ENCODE results near the gene TP53BP2. TPM values are rescaled to one million over a fixed set of nuclear protein-coding genes. Genes with fewer than 3 reads are reported as not detected.
"Not testable (repeated sequence)": the region's sequence is repeated elsewhere in the genome, so short reads cannot be mapped to it uniquely, and the experiment has no call there.

TP53BP2 gene
- total RNA-seq, 6 donors from 2014 or later: 43.0 to 77.5 (median 61.8) TPM

- H3K36me3 ChIP-seq: no peaks in the 10 kb centered on the region
- H3K27me3 ChIP-seq: no peaks in the 10 kb centered on the region
- TF ChIP-seq CTCF (IDR thresholded peaks at IDR 0.05) (no peak), POLR2A (IDR thresholded peaks at IDR 0.05) (no peak), POLR2AphosphoS5 (IDR thresholded peaks at IDR 0.05) (no peak), EP300 (IDR thresholded peaks at IDR 0.05) (no peak)
- peaks cover 0 to 10% (median 7%) of the 10 kb centered on the region in 4 donors for H3K4me1 ChIP-seq
- 73% methylated on average over 5 of the region's 5 CpGs for WGBS, 2 donors
- no peak overlapping the region for H3K4me3 ChIP-seq
- DNase-seq (no peak), ATAC-seq (ENCODE audit: low FRiP score in 2 of 2) (peak; percentile 24 to 30)
- H3K27ac ChIP-seq: no peak overlapping the region
- H3K9me3 ChIP-seq: no peaks in the 10 kb centered on the region
These were observed 26.7 kb upstream of the TP53BP2 start for GRCh38 chr1:223872308-223872901.

- peak in 1 of 2 donors; percentile 83 for DNase-seq
- Histone ChIP-seq H3K4me3 (peak overlapping the region in 3 of 4 donors; percentile 5 to 16 (median 11)), H3K36me3 (no peaks in the 10 kb centered on the region), H3K4me1 (peaks cover 0 to 10% (median 7%) of the 10 kb centered on the region in 4 donors), H3K27me3 (no peaks in the 10 kb centered on the region), H3K27ac (peak overlapping the region in 3 of 4 donors; percentile 22 to 69 (median 66)), H3K9me3 (no peaks in the 10 kb centered on the region)
- peak; percentile 72 to 88 for ATAC-seq (ENCODE audit: low FRiP score in 2 of 2)
- WGBS, 2 donors: 44 to 51% methylated on average over 9 to 14 of the region's 14 CpGs
- TF ChIP-seq POLR2A (IDR thresholded peaks at IDR 0.05) (peak in 1 of 4 donors; percentile 13), EP300 (IDR thresholded peaks at IDR 0.05) (no peak)
These were observed 25.1 kb upstream of the TP53BP2 start for GRCh38 chr1:223870617-223871574.

- ATAC-seq (ENCODE audit: low FRiP score in 2 of 2) (peak in 1 of 2 donors; percentile 46), DNase-seq (peak in 1 of 2 donors; percentile 60)
- not testable (repeated sequence) for H3K4me1 ChIP-seq, H3K4me3 ChIP-seq, H3K27ac ChIP-seq, H3K9me3 ChIP-seq, H3K27me3 ChIP-seq, H3K36me3 ChIP-seq
- WGBS, 2 donors: 94 to 98% methylated on average over 11 to 19 of the region's 19 CpGs
These were observed 19.0 kb upstream of the TP53BP2 start for GRCh38 chr1:223864599-223865368.

- no peak overlapping the region for H3K4me3 ChIP-seq
- H3K36me3 ChIP-seq: no peaks in the 10 kb centered on the region
- no peak overlapping the region for H3K27ac ChIP-seq
- ATAC-seq (ENCODE audit: low FRiP score in 2 of 2): no peak
- WGBS, 2 donors: 96% methylated on average over 8 to 16 of the region's 17 CpGs
- peaks cover 0 to 5% (median 0%) of the 10 kb centered on the region in 4 donors for H3K4me1 ChIP-seq
- no peaks in the 10 kb centered on the region for H3K9me3 ChIP-seq
- no peak for TF ChIP-seq EP300 (IDR thresholded peaks at IDR 0.05)
- TF ChIP-seq POLR2A (IDR thresholded peaks at IDR 0.05): no peak
- no peak for TF ChIP-seq POLR2AphosphoS5 (IDR thresholded peaks at IDR 0.05)
- no peak for TF ChIP-seq CTCF (IDR thresholded peaks at IDR 0.05)
- no peaks in the 10 kb centered on the region for H3K27me3 ChIP-seq
- DNase-seq: no peak
These were observed 18.3 kb upstream of the TP53BP2 start for GRCh38 chr1:223864084-223864483.

- WGBS, 2 donors: 82 to 93% methylated on average over 1 of the region's 1 CpG
- no peaks in the 10 kb centered on the region for H3K27me3 ChIP-seq
- ATAC-seq (ENCODE audit: low FRiP score in 2 of 2): no peak
- no peak overlapping the region for H3K27ac ChIP-seq
- no peak for DNase-seq
- no peak overlapping the region for H3K4me3 ChIP-seq
- H3K9me3 ChIP-seq: no peaks in the 10 kb centered on the region
- peaks cover 0 to 5% (median 0%) of the 10 kb centered on the region in 4 donors for H3K4me1 ChIP-seq
- TF ChIP-seq CTCF (IDR thresholded peaks at IDR 0.05) (no peak), EP300 (IDR thresholded peaks at IDR 0.05) (no peak), POLR2AphosphoS5 (IDR thresholded peaks at IDR 0.05) (no peak)
- H3K36me3 ChIP-seq: no peaks in the 10 kb centered on the region
These were observed 16.2 kb upstream of the TP53BP2 start for GRCh38 chr1:223861904-223862303.
